ENCODE data around the gene RBMXL3.

RBMXL3 gene

GRCh38 chrX:115233497-115234455, 44.6 kb downstream of the RBMXL3 start, which contains the start of gene LRCH2:
Gene LRCH2, minus strand, starts transcription at chrX:115234096. Its CDS starts 55 bp downstream, at chrX:115234041.
- no peak for DNase-seq (ENCODE audit: low read depth in 3 of 3)

- no peak for DNase-seq (ENCODE audit: low read depth in 3 of 3)
Observed at GRCh38 chrX:115234461-115234860, 45.3 kb downstream of the RBMXL3 start.

GRCh38 chrX:115236560-115236959, 47.4 kb downstream of the RBMXL3 start:
- DNase-seq (ENCODE audit: low read depth in 3 of 3) = no peak

GRCh38 chrX:115237056-115237455, 47.8 kb downstream of the RBMXL3 start:
- no peak for DNase-seq (ENCODE audit: low read depth in 3 of 3)

All from stimulated activated CD4-positive, alpha-beta T cell treated with anti-CD3 and anti-CD28 coated beads, TNF-alpha, amount 100 ng/mL, for 4 hours (primary cell).